HepG2 (cell line): ENCODE data around the gene TGFBRAP1. TPM values are rescaled to one million over a fixed set of nuclear protein-coding genes. Genes with fewer than 3 reads are reported as not detected.
A peak's percentile ranks its signal among the peaks of the same experiment; 100 is the strongest.

Source experiments
- GABPA ChIP-seq, 2 experiments: IDR thresholded peaks; 2 replicates each; pipeline ENCODE4 v1.6.1; 2011 to 2016; ENCODE audit warnings: low read depth in 2 of 2, low read length in 1 of 2, missing biosample characterization in 1 of 2, missing genetic modification characterization in 1 of 2
- NCOA1 ChIP-seq: sonication (generic); formaldehyde crosslinking; IDR thresholded peaks from 2 replicates; pipeline ENCODE4 v1.9.0; 2021; ENCODE audit warnings: missing genetic modification reagents
- NFKB2 ChIP-seq: sonication (generic); formaldehyde crosslinking; IDR thresholded peaks from 2 replicates; pipeline ENCODE4 v1.4.0; 2020; ENCODE audit warnings: missing genetic modification reagents, borderline replicate concordance
- RBM39 ChIP-seq: fragments of 200-400 bp; formaldehyde crosslinking; IDR thresholded peaks from one replicate; pipeline ENCODE4 v1.6.1; 2018; ENCODE audit warnings: antibody characterized with exemption, mild to moderate bottlenecking, low read depth, low read length; ENCODE audit not compliant: poor library complexity, severe bottlenecking
- RNF2 ChIP-seq: fragments of 450-650 bp; conservative IDR thresholded peaks from 2 replicates; pipeline ENCODE4 v1.6.1; 2016; ENCODE audit warnings: low read depth
- SIX1 ChIP-seq: sonication (generic); formaldehyde crosslinking; IDR thresholded peaks from 2 replicates; pipeline ENCODE4 v1.4.0; 2020; ENCODE audit warnings: missing genetic modification reagents, borderline replicate concordance
- ZNF33B ChIP-seq: sonication (generic); formaldehyde crosslinking; IDR thresholded peaks from 2 replicates; pipeline ENCODE4 v1.5.1; 2020; ENCODE audit warnings: mild to moderate bottlenecking, missing genetic modification reagents
- ZNF83 ChIP-seq: sonication (generic); formaldehyde crosslinking; IDR thresholded peaks from 2 replicates; pipeline ENCODE4 v1.4.0; 2020; ENCODE audit warnings: missing genetic modification reagents, mild to moderate bottlenecking, borderline replicate concordance
- polyA plus RNA-seq, 8 experiments: library from polyadenylated mRNA; depleted of rRNA in 3 of 8; stranded (reverse) in 7 of 8; unstranded in 1 of 8; fragments of >200 nt; fragmentation: Illumina TruSeq in 4 of 8; extraction: Trizol in 4 of 8; gene quantifications; 2 replicates each; pipeline versions ENCODE4 v1.2.1 to v1.2.3, GENCODE V29; 2011 to 2016; ENCODE audit warnings: low read depth in 4 of 8, missing spikeins in 1 of 8, mixed read lengths in 1 of 8; ENCODE audit not compliant: insufficient read depth in 1 of 8
- total RNA-seq, 5 experiments: library from RNA; depleted of rRNA; stranded (reverse); fragments of >200 nt; fragmentation: Illumina TruSeq; extraction: Trizol; gene quantifications; 2 replicates each; pipeline ENCODE4 v1.2.3, GENCODE V29; 2016; ENCODE audit warnings: low read depth in 1 of 5
- TF ChIP-seq, protein P1 (sequence below): IDR thresholded peaks from 2 replicates; pipeline ENCODE4 v1.6.1; 2016; ENCODE audit warnings: missing compliant biosample characterization, missing genetic modification reagents, borderline replicate concordance
- TF ChIP-seq, protein P2 (sequence below): sonication (generic); formaldehyde crosslinking; IDR thresholded peaks from 2 replicates; pipeline ENCODE4 v1.4.0; 2020; ENCODE audit warnings: low read depth, mild to moderate bottlenecking, missing genetic modification reagents
- TF ChIP-seq, protein P3 (sequence below): sonication (generic); formaldehyde crosslinking; IDR thresholded peaks from 2 replicates; pipeline ENCODE4 v1.4.0; 2020; ENCODE audit warnings: missing genetic modification reagents, low read depth, mild to moderate bottlenecking, borderline replicate concordance
- TF ChIP-seq, protein P4 (sequence below): fragments of 450-650 bp; IDR thresholded peaks from 2 replicates; pipeline ENCODE4 v1.6.1; 2016
- TF ChIP-seq, protein P5 (sequence below): sonication (generic); formaldehyde crosslinking; IDR thresholded peaks from 2 replicates; pipeline ENCODE4 v1.5.0; 2020; ENCODE audit warnings: mild to moderate bottlenecking, missing genetic modification reagents, borderline replicate concordance

Gene TGFBRAP1
- total and polyA plus RNA-seq, 2 of the 13 experiments (the other 11 are each of a cell fraction or from before 2014, with no cell fraction given), result 12.7 to 22.9 TPM

- TF ChIP-seq GABPA (IDR thresholded peaks at IDR 0.05; ENCODE audit: low read depth, low read length), result peak; percentile 46
- 0 out of 2 replicates have a peak, but pooled peaks have one; percentile 12 for TF ChIP-seq GABPA (CRISPR knock-in tag; IDR thresholded peaks at IDR 0.05; ENCODE audit: low read depth)
- TF ChIP-seq, protein P1, sequence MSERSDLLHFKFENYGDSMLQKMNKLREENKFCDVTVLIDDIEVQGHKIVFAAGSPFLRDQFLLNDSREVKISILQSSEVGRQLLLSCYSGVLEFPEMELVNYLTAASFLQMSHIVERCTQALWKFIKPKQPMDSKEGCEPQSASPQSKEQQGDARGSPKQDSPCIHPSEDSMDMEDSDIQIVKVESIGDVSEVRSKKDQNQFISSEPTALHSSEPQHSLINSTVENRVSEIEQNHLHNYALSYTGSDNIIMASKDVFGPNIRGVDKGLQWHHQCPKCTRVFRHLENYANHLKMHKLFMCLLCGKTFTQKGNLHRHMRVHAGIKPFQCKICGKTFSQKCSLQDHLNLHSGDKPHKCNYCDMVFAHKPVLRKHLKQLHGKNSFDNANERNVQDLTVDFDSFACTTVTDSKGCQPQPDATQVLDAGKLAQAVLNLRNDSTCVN (CRISPR knock-in tag), result peak; percentile 23; the same call in 1 of the 2 replicates
- peak; percentile 95; the same call in 1 of the 2 replicates for TF ChIP-seq NFKB2 (CRISPR knock-in tag)
- TF ChIP-seq, protein P2, sequence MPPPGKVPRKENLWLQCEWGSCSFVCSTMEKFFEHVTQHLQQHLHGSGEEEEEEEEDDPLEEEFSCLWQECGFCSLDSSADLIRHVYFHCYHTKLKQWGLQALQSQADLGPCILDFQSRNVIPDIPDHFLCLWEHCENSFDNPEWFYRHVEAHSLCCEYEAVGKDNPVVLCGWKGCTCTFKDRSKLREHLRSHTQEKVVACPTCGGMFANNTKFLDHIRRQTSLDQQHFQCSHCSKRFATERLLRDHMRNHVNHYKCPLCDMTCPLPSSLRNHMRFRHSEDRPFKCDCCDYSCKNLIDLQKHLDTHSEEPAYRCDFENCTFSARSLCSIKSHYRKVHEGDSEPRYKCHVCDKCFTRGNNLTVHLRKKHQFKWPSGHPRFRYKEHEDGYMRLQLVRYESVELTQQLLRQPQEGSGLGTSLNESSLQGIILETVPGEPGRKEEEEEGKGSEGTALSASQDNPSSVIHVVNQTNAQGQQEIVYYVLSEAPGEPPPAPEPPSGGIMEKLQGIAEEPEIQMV, result peak; percentile 41; the same call in 1 of the 2 replicates
- peak; percentile 65; the same call in 1 of the 2 replicates for TF ChIP-seq NCOA1 (CRISPR knock-in tag)
- TF ChIP-seq, protein P3, sequence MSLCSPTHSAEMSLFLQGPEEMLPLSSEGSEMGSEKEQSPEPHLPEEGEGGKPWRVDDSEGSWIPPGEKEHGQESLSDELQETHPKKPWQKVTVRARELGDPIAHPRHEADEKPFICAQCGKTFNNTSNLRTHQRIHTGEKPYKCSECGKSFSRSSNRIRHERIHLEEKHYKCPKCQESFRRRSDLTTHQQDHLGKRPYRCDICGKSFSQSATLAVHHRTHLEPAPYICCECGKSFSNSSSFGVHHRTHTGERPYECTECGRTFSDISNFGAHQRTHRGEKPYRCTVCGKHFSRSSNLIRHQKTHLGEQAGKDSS, result peak; percentile 73
- TF ChIP-seq RNF2, result peak; percentile 91; the same call in 1 of the 2 replicates
- TF ChIP-seq, protein P4, sequence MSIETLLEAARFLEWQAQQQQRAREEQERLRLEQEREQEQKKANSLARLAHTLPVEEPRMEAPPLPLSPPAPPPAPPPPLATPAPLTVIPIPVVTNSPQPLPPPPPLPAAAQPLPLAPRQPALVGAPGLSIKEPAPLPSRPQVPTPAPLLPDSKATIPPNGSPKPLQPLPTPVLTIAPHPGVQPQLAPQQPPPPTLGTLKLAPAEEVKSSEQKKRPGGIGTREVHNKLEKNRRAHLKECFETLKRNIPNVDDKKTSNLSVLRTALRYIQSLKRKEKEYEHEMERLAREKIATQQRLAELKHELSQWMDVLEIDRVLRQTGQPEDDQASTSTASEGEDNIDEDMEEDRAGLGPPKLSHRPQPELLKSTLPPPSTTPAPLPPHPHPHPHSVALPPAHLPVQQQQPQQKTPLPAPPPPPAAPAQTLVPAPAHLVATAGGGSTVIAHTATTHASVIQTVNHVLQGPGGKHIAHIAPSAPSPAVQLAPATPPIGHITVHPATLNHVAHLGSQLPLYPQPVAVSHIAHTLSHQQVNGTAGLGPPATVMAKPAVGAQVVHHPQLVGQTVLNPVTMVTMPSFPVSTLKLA, result no peak
- no peak for TF ChIP-seq ZNF83 (CRISPR knock-in tag)
- peak; percentile 89 for TF ChIP-seq RBM39
- no peak for TF ChIP-seq SIX1 (CRISPR knock-in tag)
- TF ChIP-seq ZNF33B (CRISPR knock-in tag), result peak; percentile 79; the same call in 1 of the 2 replicates
- TF ChIP-seq, protein P5, sequence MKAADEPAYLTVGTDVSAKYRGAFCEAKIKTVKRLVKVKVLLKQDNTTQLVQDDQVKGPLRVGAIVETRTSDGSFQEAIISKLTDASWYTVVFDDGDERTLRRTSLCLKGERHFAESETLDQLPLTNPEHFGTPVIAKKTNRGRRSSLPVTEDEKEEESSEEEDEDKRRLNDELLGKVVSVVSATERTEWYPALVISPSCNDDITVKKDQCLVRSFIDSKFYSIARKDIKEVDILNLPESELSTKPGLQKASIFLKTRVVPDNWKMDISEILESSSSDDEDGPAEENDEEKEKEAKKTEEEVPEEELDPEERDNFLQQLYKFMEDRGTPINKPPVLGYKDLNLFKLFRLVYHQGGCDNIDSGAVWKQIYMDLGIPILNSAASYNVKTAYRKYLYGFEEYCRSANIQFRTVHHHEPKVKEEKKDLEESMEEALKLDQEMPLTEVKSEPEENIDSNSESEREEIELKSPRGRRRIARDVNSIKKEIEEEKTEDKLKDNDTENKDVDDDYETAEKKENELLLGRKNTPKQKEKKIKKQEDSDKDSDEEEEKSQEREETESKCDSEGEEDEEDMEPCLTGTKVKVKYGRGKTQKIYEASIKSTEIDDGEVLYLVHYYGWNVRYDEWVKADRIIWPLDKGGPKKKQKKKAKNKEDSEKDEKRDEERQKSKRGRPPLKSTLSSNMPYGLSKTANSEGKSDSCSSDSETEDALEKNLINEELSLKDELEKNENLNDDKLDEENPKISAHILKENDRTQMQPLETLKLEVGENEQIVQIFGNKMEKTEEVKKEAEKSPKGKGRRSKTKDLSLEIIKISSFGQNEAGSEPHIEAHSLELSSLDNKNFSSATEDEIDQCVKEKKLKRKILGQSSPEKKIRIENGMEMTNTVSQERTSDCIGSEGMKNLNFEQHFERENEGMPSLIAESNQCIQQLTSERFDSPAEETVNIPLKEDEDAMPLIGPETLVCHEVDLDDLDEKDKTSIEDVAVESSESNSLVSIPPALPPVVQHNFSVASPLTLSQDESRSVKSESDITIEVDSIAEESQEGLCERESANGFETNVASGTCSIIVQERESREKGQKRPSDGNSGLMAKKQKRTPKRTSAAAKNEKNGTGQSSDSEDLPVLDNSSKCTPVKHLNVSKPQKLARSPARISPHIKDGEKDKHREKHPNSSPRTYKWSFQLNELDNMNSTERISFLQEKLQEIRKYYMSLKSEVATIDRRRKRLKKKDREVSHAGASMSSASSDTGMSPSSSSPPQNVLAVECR, result peak; percentile 78
These were observed at the start of gene TGFBRAP1 (continued) for GRCh38 chr2:105329561-105330495.
